GM12891 (cell line): ENCODE results near the gene CST7. TPM values are rescaled to one million over a fixed set of nuclear protein-coding genes. Genes with fewer than 3 reads are reported as not detected.

ENCODE experiments used
- DNase-seq: peaks from one replicate; pipeline ENCODE4 v3.0.0; 2011; ENCODE audit warnings: low spot score; ENCODE audit not compliant: insufficient read length
- FAIRE-seq: peaks from 2 replicates; lab custom pipeline; 2011; peaks lifted over from hg19 to GRCh38; lab: Jason Lieb, UNC
- PAX5 ChIP-seq: IDR thresholded peaks from 2 replicates; pipeline ENCODE4 v1.6.1; 2011; ENCODE audit warnings: low read length, moderate library complexity, mild to moderate bottlenecking; ENCODE audit not compliant: insufficient read depth, severe bottlenecking
- POLR2A ChIP-seq: IDR thresholded peaks from 2 replicates; pipeline ENCODE4 v1.6.1; 2011; ENCODE audit warnings: low read depth, low read length, control low read depth
- POLR2AphosphoS5 ChIP-seq: IDR thresholded peaks from 2 replicates; pipeline ENCODE4 v1.6.1; 2011; ENCODE audit warnings: low read depth, low read length, control low read depth
- POU2F2 ChIP-seq: IDR thresholded peaks from 2 replicates; pipeline ENCODE4 v1.6.1; 2011; ENCODE audit warnings: low read depth, mild to moderate bottlenecking, control low read depth, low read length, moderate library complexity
- SPI1 ChIP-seq: IDR thresholded peaks from 2 replicates; pipeline ENCODE4 v1.6.1; 2011; ENCODE audit warnings: low read depth, low read length, control low read depth
- TAF1 ChIP-seq: IDR thresholded peaks from 2 replicates; pipeline ENCODE4 v1.6.1; 2011; ENCODE audit warnings: low read depth, low read length, control low read depth
- polyA plus RNA-seq: library from polyadenylated mRNA; unstranded; fragments of >200 nt; gene quantifications from one replicate; pipeline ENCODE4 v1.2.1, GENCODE V29; 2012; ENCODE audit warnings: low read depth, missing spikeins, inconsistent platforms; ENCODE audit not compliant: missing spikeins

Gene CST7
- polyA plus RNA-seq, result not detected

- DNase-seq (peak; percentile 42), FAIRE-seq (peak; percentile 5)
- TF ChIP-seq POLR2AphosphoS5, result no peak
- no peak for TF ChIP-seq SPI1
- TF ChIP-seq POLR2A, result no peak
- TF ChIP-seq POU2F2, result no peak
- TF ChIP-seq TAF1, result no peak
- TF ChIP-seq PAX5, result no peak
Observed at GRCh38 chr20:24948939-24949679, at the start of gene CST7. TSS of gene CST7 (plus strand) at chr20:24949269. CDS start at chr20:24949506, 237 bp downstream.

- FAIRE-seq (no peak), DNase-seq (no peak)
- TF ChIP-seq TAF1 (no peak), PAX5 (no peak), SPI1 (no peak), POLR2AphosphoS5 (no peak), POLR2A (no peak), POU2F2 (no peak)
Observed at GRCh38 chr20:24906806-24907205, 42.3 kb upstream of the CST7 start.

DNA sequence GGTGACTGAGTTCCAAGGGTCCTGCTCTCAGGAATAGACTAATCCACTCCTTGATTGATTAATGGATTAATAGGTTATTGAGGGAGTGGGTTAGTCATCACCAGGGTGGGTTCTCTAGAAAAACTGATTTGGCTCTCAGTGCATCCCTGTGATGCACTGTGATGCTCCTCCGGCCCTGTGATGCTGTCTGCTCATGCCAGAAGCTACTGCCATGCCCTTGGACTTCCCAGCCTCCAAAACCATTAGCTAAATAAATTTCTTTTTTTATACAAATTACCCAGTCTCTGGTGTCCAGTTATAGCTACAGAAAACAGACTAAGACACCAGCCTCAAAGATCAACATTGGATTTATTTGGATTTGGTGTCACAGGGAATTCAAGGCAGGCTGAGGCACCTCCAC, 40.4 kb upstream of the CST7 start:
- no peak for DNase-seq
- TF ChIP-seq TAF1, result no peak
- no peak for TF ChIP-seq POLR2AphosphoS5
- TF ChIP-seq SPI1, result no peak
- TF ChIP-seq PAX5, result no peak
- TF ChIP-seq POU2F2, result no peak
- TF ChIP-seq POLR2A, result no peak
- no peak for FAIRE-seq

GRCh38 chr20:24909086-24909780, 39.8 kb upstream of the CST7 start:
- TF ChIP-seq POU2F2, result no peak
- TF ChIP-seq POLR2A, result no peak
- no peak for TF ChIP-seq POLR2AphosphoS5
- no peak for TF ChIP-seq SPI1
- no peak for FAIRE-seq
- no peak for DNase-seq

- no peak for TF ChIP-seq TAF1
- FAIRE-seq (no peak), DNase-seq (no peak)
Observed at GRCh38 chr20:24909861-24910260, 39.2 kb upstream of the CST7 start.

GRCh38 chr20:24910461-24910860, 38.6 kb upstream of the CST7 start:
- FAIRE-seq (no peak), DNase-seq (no peak)
- TF ChIP-seq POLR2AphosphoS5, result no peak
- TF ChIP-seq TAF1, result no peak
- no peak for TF ChIP-seq POLR2A
- no peak for TF ChIP-seq POU2F2
- TF ChIP-seq SPI1, result no peak
- TF ChIP-seq PAX5, result no peak

DNA sequence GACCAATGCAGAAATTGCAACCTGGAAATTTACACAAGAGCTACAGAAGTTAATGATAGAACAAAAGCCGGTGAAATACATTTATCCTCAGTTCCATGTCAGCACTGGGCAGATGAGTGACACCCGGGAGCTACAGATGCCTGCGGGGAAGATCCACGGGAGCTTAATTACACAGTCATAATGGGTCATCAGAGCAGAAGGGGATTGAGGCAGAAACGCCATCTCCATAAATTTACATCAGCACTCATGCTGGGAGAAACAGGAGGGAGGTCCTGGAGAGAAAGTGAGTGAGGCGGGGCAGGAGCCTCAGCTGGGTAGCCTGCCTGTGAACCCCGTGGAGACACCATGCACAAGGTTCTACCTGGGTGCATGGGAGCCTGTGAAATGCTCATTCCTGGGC, 37.6 kb upstream of the CST7 start:
- TF ChIP-seq TAF1 (no peak), PAX5 (no peak), POLR2A (no peak), POU2F2 (no peak), POLR2AphosphoS5 (no peak), SPI1 (no peak)
- no peak for DNase-seq
- FAIRE-seq, result no peak

DNA sequence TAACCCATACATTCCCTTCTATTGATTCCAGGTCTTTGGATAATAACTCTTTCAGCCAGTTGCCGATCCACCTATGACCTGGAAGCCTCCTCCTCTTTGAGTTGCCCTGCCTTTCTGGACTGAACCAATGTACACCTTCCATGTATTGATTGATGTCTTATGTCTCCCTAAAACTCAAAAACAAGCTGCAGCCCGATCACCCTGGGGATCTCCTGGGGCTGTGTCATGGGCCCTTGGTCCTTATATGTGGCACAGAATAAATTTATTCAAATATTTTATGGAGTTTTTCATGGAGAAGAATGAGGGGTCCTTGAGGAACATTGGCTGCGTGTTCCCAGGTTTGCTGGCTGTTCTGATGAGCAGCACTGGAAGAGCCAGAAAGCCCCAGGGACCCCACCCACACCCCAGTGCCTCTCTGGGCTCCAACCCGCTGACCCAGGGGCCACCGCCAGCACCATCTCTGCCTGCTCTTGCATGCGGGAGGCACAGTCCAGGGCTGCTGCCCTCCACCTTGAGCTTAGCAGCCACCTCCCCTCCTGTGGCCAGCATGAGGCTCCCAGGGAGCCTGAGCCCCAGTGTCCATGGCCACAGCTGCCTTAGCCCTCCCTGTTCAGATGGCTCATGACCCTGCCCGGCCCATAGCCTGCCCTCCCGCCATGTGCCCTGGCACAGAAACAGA, 36.5 kb upstream of the CST7 start:
- FAIRE-seq (no peak), DNase-seq (no peak)
- TF ChIP-seq TAF1 (no peak), POLR2AphosphoS5 (no peak), POLR2A (no peak), SPI1 (no peak), PAX5 (no peak), POU2F2 (no peak)

DNA sequence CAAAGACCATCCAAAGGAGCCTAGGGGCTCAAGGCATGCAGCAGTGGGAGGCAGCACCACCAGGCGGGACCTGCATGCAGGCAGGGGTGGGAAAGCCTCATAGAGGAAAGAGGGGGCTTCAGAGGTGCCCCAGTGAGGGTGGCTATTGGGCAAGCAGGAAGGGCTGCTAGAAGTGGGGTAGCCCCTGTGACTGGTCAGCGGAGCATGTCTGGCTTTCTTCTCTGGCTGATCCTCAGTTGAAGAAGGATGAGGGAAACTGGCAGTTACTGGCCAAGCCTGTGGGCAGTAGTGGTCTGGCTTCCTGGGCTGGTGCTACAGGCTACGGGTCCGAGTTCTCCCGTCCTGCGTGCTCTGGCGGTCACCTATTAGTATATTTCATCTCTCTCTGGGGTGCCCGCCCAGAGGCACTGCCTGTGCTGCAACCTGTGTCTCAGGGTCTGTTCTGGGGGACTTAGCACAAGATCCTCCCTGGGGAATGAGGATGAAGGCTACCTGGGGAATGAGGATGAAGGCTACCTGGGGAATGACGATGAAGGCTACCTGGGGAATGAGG, 35.9 kb upstream of the CST7 start:
- FAIRE-seq (no peak), DNase-seq (no peak)
- no peak for TF ChIP-seq SPI1
- TF ChIP-seq POLR2A, result no peak
- TF ChIP-seq POU2F2, result no peak
- no peak for TF ChIP-seq TAF1
- no peak for TF ChIP-seq PAX5
